ENCODE results near the gene MARK2.
"Not testable (repeated sequence)": the region's sequence is repeated elsewhere in the genome, so short reads cannot be mapped to it uniquely, and the experiment has no call there.

The MARK2 gene

DNA sequence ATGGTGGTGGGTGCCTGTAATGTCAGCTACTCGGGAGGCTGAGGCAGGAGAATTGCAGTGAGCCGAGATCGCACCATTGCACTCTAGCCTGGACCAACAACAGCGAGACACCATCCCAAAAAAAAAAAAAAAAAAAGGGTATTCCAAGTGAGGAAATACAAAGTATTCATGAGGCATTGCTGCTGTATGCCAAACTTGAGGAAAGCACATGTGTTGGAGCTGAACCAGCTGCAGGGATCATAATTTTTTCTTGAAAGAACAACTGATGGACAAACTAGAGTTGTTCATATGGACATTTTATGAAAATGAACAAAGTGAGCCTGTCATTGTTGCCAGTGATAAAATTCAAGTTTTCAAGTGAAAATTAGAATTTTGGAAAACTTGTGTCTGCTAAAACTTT, 15.8 kb downstream of the MARK2 start:
- H3K4me3 ChIP-seq (ENCODE audit: low read depth, low read length): no peak overlapping the region
- TF ChIP-seq, protein P1, sequence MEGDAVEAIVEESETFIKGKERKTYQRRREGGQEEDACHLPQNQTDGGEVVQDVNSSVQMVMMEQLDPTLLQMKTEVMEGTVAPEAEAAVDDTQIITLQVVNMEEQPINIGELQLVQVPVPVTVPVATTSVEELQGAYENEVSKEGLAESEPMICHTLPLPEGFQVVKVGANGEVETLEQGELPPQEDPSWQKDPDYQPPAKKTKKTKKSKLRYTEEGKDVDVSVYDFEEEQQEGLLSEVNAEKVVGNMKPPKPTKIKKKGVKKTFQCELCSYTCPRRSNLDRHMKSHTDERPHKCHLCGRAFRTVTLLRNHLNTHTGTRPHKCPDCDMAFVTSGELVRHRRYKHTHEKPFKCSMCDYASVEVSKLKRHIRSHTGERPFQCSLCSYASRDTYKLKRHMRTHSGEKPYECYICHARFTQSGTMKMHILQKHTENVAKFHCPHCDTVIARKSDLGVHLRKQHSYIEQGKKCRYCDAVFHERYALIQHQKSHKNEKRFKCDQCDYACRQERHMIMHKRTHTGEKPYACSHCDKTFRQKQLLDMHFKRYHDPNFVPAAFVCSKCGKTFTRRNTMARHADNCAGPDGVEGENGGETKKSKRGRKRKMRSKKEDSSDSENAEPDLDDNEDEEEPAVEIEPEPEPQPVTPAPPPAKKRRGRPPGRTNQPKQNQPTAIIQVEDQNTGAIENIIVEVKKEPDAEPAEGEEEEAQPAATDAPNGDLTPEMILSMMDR (IDR thresholded peaks at IDR 0.05; ENCODE audit: low read depth, low read length): no peak

DNA sequence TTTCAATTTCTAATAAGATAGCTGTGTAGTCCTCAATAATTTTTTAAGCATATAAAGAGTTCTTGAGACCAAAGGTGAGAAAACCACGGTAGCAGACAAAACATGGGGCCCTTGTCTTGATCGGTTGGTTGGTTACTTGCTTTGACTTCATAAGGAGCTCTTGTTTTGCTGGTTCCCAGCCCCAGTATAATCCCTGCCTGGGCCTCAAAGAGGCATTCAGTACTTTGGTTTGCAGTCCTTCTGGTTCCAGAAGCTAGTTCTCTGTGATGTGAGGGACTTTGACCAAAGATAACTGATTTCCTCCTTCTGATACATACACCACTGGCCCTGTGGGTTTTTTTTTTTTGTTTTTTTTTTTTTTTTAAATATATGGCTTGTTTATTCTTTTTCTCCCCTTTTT, 17.1 kb downstream of the MARK2 start:
- H3K4me3 ChIP-seq (ENCODE audit: low read depth, low read length): no peak overlapping the region
- TF ChIP-seq, protein P1 (IDR thresholded peaks at IDR 0.05; ENCODE audit: low read depth, low read length): no peak

DNA sequence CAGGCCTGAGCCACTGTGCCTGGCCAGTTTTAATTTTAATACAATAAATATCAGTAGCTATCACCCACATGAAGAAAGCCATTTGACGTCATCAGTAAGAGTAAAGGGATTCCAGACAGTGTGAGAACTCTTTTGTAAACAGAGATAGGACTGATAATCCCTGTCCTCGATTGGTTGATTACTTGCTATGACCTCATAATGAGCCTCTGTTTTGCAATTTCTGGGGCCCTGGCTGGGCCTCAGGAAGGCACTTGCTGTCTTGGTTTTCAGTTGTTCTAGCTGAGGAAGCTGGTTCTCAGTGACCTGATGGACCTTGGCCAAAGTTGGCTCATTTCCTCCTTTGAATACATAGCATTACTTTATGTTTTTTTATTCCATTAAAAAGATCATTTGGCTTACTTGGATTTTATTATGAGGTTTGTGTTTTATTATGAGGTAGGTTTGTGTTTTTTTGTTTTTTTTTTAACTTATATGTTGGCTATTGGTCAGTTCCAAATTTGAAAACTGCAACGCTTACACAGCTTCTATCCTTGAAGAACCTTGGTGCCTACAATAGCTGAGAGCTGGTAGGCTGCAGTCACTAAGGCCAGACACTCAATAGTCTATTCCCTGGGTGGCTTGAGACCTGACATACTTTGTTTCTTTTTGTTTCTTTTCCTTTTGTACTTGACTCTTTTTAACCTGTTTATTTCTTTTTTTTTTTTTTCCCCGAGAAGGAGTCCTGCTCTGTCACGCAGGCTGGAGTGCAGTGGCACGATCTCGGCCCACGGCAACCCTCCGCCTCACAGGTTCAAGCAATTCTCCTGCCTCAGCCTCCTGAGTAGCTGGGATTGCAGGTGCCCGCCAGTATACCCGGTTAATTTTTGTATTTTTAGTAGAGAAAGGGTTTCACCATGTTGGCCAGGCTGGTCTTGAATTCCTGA, 20.0 kb downstream of the MARK2 start:
- TF ChIP-seq, protein P1 (IDR thresholded peaks at IDR 0.05; ENCODE audit: low read depth, low read length): no peak
- H3K4me3 ChIP-seq (ENCODE audit: low read depth, low read length): no peak overlapping the region

DNA sequence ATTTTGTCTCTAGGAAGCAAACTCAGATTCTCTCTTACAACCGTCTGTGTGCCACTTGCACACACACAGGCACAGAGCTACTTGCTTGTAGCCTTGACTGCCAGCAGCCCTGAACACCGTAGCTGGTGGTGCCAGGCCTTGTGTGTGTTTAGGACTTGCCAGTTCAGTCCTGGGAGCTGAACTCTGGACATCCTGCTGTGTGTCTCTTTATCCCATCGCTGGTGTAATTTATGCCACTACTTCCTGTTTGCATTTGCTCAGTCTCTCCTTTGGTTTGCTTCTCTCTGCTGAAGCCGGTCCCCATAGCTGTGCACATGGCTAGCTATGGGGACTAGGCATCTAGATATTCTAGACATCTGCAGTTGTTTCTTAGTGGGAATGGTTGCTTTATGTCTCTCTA, 24.0 kb downstream of the MARK2 start:
- TF ChIP-seq, protein P1 (IDR thresholded peaks at IDR 0.05; ENCODE audit: low read depth, low read length): no peak
- H3K4me3 ChIP-seq (ENCODE audit: low read depth, low read length): no peak overlapping the region

DNA sequence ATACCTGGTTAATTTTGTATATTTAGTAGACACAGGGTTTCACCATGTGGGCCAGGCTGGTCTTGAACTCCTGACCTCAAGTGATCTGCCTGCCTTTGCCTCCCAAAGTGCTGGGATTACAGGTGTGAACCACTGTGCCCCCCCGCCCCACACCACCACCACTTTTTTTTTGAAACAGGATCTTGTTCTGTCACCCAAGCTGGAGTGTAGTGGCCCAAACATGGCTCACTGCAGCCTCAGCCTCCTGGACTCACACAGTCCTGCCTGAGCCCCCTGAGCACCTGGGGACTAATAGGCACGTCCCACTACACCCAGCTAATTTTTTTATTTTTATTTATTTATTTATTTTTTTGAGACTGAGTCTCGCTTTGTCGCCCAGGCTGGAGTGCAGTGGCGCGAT, 24.7 kb downstream of the MARK2 start:
- not testable (repeated sequence) for H3K4me3 ChIP-seq (ENCODE audit: low read depth, low read length)

DNA sequence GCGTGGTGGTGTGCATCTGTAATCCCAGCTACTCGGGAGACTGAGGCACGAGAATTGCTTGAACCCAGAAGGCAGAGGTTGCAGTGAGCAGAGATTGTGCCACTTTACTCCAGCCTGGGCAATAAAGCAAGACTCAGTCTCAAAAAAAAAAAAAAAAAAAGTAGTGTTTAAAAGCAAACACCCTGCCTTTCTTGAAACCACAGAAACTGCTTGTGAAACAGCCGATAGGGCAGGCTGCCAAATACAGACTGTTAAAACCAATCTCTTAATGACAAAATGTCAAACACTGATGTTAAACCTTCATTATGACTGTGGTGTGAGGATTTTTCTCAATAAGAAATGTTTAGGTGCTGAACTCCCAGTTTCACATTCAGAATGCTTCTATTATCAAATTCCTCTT, 27.3 kb downstream of the MARK2 start:
- no peak overlapping the region for H3K4me3 ChIP-seq (ENCODE audit: low read depth, low read length)
- TF ChIP-seq, protein P1 (IDR thresholded peaks at IDR 0.05; ENCODE audit: low read depth, low read length): no peak

DNA sequence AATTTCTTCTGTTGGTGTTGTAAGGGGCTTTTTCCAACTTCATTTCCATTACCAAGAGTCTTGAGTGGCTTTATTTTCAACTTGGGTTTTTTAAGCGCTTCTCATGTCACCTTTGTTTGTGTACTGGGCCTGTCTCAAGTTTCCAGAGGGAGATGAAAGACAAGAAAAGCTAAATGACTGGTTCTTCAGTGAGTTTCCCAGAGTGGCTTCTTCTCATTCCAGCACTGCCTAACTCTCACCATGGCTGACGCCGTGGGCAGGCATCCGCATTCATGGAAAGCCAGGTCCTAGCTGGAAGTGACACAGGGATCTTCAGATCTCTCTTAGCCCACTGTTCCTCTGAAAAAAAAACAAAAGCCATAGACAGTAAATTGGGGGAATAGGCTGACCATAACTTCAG, 28.6 kb downstream of the MARK2 start:
- no peak overlapping the region for H3K4me3 ChIP-seq (ENCODE audit: low read depth, low read length)
- TF ChIP-seq, protein P1 (IDR thresholded peaks at IDR 0.05; ENCODE audit: low read depth, low read length): no peak
